Esophagus squamous epithelium (tissue), 4 donors: ENCODE results near the gene ID4.

Source experiments
- POLR2A ChIP-seq, 4 donors: fragments of 450-650 bp; IDR thresholded peaks; one replicate each; pipeline ENCODE4 v1.6.1; 2017; ENCODE audit warnings: antibody characterized with exemption in 4 of 4, mild to moderate bottlenecking in 4 of 4, moderate library complexity in 3 of 4
- TF ChIP-seq, protein P1 (sequence below), 6 experiments: fragments of 450-650 bp in 4 of 6; fragments of 200-600 bp in 2 of 6; sonication (generic) in 2 of 6; IDR thresholded peaks; one replicate each; pipeline ENCODE4 v1.5.1; 2016 to 2019; ENCODE audit warnings: antibody characterized with exemption in 6 of 6, mild to moderate bottlenecking in 4 of 6, moderate library complexity in 4 of 6

DNA sequence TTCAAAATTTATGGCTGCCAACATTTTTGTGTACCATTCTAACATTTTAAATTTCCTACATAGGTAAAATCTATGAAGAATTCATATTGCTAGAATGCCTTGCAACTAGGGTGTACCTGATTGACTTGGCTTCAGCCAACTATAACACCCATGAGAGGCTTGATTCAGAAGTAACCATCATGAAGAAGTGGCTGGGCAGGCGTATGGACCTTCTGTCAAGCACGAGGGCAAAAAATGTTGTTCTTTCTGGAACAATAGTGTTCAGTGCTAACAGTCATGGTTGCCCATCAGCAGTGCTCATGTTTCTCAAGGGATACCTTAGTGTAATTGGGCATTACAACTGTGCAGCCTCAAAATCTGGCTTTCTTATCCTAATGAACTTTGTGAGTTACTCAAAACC, 42.9 kb downstream of the ID4 start:
- TF ChIP-seq, protein P1, sequence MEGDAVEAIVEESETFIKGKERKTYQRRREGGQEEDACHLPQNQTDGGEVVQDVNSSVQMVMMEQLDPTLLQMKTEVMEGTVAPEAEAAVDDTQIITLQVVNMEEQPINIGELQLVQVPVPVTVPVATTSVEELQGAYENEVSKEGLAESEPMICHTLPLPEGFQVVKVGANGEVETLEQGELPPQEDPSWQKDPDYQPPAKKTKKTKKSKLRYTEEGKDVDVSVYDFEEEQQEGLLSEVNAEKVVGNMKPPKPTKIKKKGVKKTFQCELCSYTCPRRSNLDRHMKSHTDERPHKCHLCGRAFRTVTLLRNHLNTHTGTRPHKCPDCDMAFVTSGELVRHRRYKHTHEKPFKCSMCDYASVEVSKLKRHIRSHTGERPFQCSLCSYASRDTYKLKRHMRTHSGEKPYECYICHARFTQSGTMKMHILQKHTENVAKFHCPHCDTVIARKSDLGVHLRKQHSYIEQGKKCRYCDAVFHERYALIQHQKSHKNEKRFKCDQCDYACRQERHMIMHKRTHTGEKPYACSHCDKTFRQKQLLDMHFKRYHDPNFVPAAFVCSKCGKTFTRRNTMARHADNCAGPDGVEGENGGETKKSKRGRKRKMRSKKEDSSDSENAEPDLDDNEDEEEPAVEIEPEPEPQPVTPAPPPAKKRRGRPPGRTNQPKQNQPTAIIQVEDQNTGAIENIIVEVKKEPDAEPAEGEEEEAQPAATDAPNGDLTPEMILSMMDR (IDR thresholded peaks at IDR 0.05): no peak
- no peak for TF ChIP-seq POLR2A (IDR thresholded peaks at IDR 0.05)
